Measurements from ENCODE around the gene VSIG10L.

VSIG10L gene

GRCh38 chr19:51341976-51342580, at the start of gene VSIG10L:
Gene VSIG10L, minus strand, starts transcription at chr19:51342139. Its CDS starts 15 bp downstream, at chr19:51342124.
- Mint-ChIP-seq H3K27ac (peak within 1 kb of the TSS; percentile 22), H3K27me3 (no peaks in the 10 kb centered on the region), H3K4me3 (peak within 1 kb of the TSS; percentile 77), H3K36me3 (peaks cover 2% of the 10 kb centered on the region), H3K4me1 (ENCODE audit: low read depth) (peaks cover 20% of the 10 kb centered on the region), H3K9me3 (ENCODE audit: low read depth) (no peaks in the 10 kb centered on the region)

- Mint-ChIP-seq H3K4me3 (no peak overlapping the region), H3K27me3 (no peaks in the 10 kb centered on the region), H3K9me3 (ENCODE audit: low read depth) (no peaks in the 10 kb centered on the region), H3K36me3 (no peaks in the 10 kb centered on the region), H3K27ac (peak overlapping the region; percentile 7), H3K4me1 (ENCODE audit: low read depth) (peaks cover 32% of the 10 kb centered on the region)
These were observed 49.2 kb upstream of the VSIG10L start for GRCh38 chr19:51391073-51391611.

- Mint-ChIP-seq H3K36me3 (no peaks in the 10 kb centered on the region), H3K4me3 (no peak overlapping the region)
These were observed 47.2 kb upstream of the VSIG10L start for GRCh38 chr19:51389143-51389542.

GRCh38 chr19:51387924-51388389, 46.0 kb upstream of the VSIG10L start, which contains the start of gene LIM2:
Gene LIM2, minus strand, starts transcription at chr19:51387974. Its CDS starts 531 bp downstream, at chr19:51387443.
- H3K27ac Mint-ChIP-seq = no peak within 1 kb of the TSS
- H3K9me3 Mint-ChIP-seq (ENCODE audit: low read depth) = no peaks in the 10 kb centered on the region
- peaks cover 10% of the 10 kb centered on the region for H3K4me1 Mint-ChIP-seq (ENCODE audit: low read depth)
- no peak within 1 kb of the TSS for H3K4me3 Mint-ChIP-seq
- no peaks in the 10 kb centered on the region for H3K27me3 Mint-ChIP-seq
- H3K36me3 Mint-ChIP-seq = no peaks in the 10 kb centered on the region

More at GRCh38 chr19:51389143-51389542, 47.2 kb upstream of the VSIG10L start:
- no peaks in the 10 kb centered on the region for H3K9me3 Mint-ChIP-seq (ENCODE audit: low read depth)
- H3K27me3 Mint-ChIP-seq = no peaks in the 10 kb centered on the region
- no peak overlapping the region for H3K27ac Mint-ChIP-seq
- peaks cover 16% of the 10 kb centered on the region for H3K4me1 Mint-ChIP-seq (ENCODE audit: low read depth)

GRCh38 chr19:51386882-51387520, 45.1 kb upstream of the VSIG10L start:
- Mint-ChIP-seq H3K27me3 (no peaks in the 10 kb centered on the region), H3K27ac (no peak overlapping the region), H3K9me3 (ENCODE audit: low read depth) (no peaks in the 10 kb centered on the region), H3K36me3 (no peaks in the 10 kb centered on the region), H3K4me3 (no peak overlapping the region), H3K4me1 (ENCODE audit: low read depth) (peaks cover 8% of the 10 kb centered on the region)

- no peaks in the 10 kb centered on the region for H3K27me3 Mint-ChIP-seq
- H3K9me3 Mint-ChIP-seq (ENCODE audit: low read depth) = no peaks in the 10 kb centered on the region
- no peaks in the 10 kb centered on the region for H3K36me3 Mint-ChIP-seq
- H3K27ac Mint-ChIP-seq = no peak overlapping the region
- no peak overlapping the region for H3K4me3 Mint-ChIP-seq
- peaks cover 14% of the 10 kb centered on the region for H3K4me1 Mint-ChIP-seq (ENCODE audit: low read depth)
These were observed 40.1 kb upstream of the VSIG10L start for GRCh38 chr19:51382004-51382403.

- Mint-ChIP-seq H3K36me3 (no peaks in the 10 kb centered on the region), H3K4me1 (ENCODE audit: low read depth) (peaks cover 30% of the 10 kb centered on the region), H3K9me3 (ENCODE audit: low read depth) (no peaks in the 10 kb centered on the region), H3K4me3 (no peak overlapping the region), H3K27ac (no peak overlapping the region), H3K27me3 (no peaks in the 10 kb centered on the region)
These were observed 38.4 kb upstream of the VSIG10L start for GRCh38 chr19:51380379-51380778.

GRCh38 chr19:51377422-51377821, 35.5 kb upstream of the VSIG10L start:
- Mint-ChIP-seq H3K9me3 (ENCODE audit: low read depth) (no peaks in the 10 kb centered on the region), H3K4me1 (ENCODE audit: low read depth) (peaks cover 57% of the 10 kb centered on the region), H3K27ac (peak overlapping the region; percentile 34), H3K36me3 (no peaks in the 10 kb centered on the region), H3K4me3 (no peak overlapping the region), H3K27me3 (no peaks in the 10 kb centered on the region)

- Mint-ChIP-seq H3K4me1 (ENCODE audit: low read depth) (peaks cover 69% of the 10 kb centered on the region), H3K9me3 (ENCODE audit: low read depth) (no peaks in the 10 kb centered on the region), H3K27ac (peak overlapping the region; percentile 92), H3K4me3 (peak overlapping the region; percentile 70), H3K27me3 (no peaks in the 10 kb centered on the region), H3K36me3 (no peaks in the 10 kb centered on the region)
These were observed 33.7 kb upstream of the VSIG10L start for GRCh38 chr19:51375504-51376221.

- Mint-ChIP-seq H3K27ac (peak within 1 kb of the TSS; percentile 94), H3K4me3 (peak within 1 kb of the TSS; percentile 87), H3K9me3 (ENCODE audit: low read depth) (no peaks in the 10 kb centered on the region), H3K36me3 (peaks cover 4% of the 10 kb centered on the region), H3K4me1 (ENCODE audit: low read depth) (peaks cover 76% of the 10 kb centered on the region), H3K27me3 (no peaks in the 10 kb centered on the region)
These were observed 30.9 kb upstream of the VSIG10L start, which contains the start of gene NKG7 for GRCh38 chr19:51372649-51373504. Gene NKG7, minus strand, starts transcription at chr19:51372654. Its CDS starts 119 bp downstream, at chr19:51372535.

GRCh38 chr19:51372021-51372648, 30.2 kb upstream of the VSIG10L start:
- H3K36me3 Mint-ChIP-seq = peaks cover 4% of the 10 kb centered on the region

GRCh38 chr19:51371186-51371690, 29.3 kb upstream of the VSIG10L start:
- Mint-ChIP-seq H3K36me3 (peaks cover 4% of the 10 kb centered on the region), H3K27me3 (no peaks in the 10 kb centered on the region), H3K4me3 (peak overlapping the region; percentile 87), H3K27ac (peak overlapping the region; percentile 94), H3K9me3 (ENCODE audit: low read depth) (no peaks in the 10 kb centered on the region), H3K4me1 (ENCODE audit: low read depth) (peaks cover 72% of the 10 kb centered on the region)

More at GRCh38 chr19:51372021-51372648, 30.2 kb upstream of the VSIG10L start:
- Mint-ChIP-seq H3K27ac (peak overlapping the region; percentile 94), H3K4me1 (ENCODE audit: low read depth) (peaks cover 77% of the 10 kb centered on the region), H3K4me3 (peak overlapping the region; percentile 87), H3K27me3 (no peaks in the 10 kb centered on the region), H3K9me3 (ENCODE audit: low read depth) (no peaks in the 10 kb centered on the region)

GRCh38 chr19:51370230-51370629, 28.3 kb upstream of the VSIG10L start:
- Mint-ChIP-seq H3K4me3 (peak overlapping the region; percentile 87), H3K27me3 (no peaks in the 10 kb centered on the region), H3K9me3 (ENCODE audit: low read depth) (no peaks in the 10 kb centered on the region), H3K27ac (peak overlapping the region; percentile 94), H3K36me3 (peaks cover 4% of the 10 kb centered on the region), H3K4me1 (ENCODE audit: low read depth) (peaks cover 69% of the 10 kb centered on the region)
